Measurements from ENCODE around the gene LSM6. TPM values are rescaled to one million over a fixed set of nuclear protein-coding genes. Genes with fewer than 3 reads are reported as not detected.

LSM6 gene
- total RNA-seq, 1 experiment from 2014 or later = 76.3 TPM

DNA sequence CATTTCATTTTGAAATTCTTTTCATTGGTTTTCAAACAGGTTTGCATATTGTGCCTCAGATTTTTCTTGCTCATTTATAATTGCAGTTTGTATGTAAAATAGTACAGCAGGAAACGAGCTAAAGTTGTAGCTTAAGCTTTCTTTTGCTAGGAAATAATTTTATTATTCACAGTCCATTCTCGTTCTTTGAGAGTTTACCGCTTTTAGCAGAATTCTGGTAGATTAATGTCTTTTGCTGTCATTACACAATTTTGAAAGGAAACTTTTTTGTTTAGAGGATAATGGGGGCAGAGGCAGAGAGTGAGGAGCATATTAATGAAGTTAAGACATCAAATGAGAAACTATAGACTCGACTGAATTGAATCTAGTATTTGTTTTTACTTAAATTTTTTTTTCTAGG lies 10.5 kb downstream of the LSM6 start:
- BruUV-seq (replicated peaks) = no TSS peak
- Histone ChIP-seq H3K4me3 (ENCODE audit: low read length) (no peak overlapping the region), H3K9ac (ENCODE audit: low read length) (no peak overlapping the region), H3K4me1 (ENCODE audit: insufficient read depth, low read length) (no peaks in the 10 kb centered on the region), H3K79me2 (ENCODE audit: low read length) (peaks cover 16% of the 10 kb centered on the region), H3K9me3 (ENCODE audit: low read length) (no peaks in the 10 kb centered on the region), H3K27ac (ENCODE audit: low read length) (no peak overlapping the region), H4K20me1 (ENCODE audit: low read length) (no peaks in the 10 kb centered on the region), H3F3A (ENCODE audit: low read length, unreplicated experiment) (no peaks in the 10 kb centered on the region), H3K27me3 (ENCODE audit: low read length) (no peaks in the 10 kb centered on the region), H3K4me2 (ENCODE audit: low read length) (no peak overlapping the region), H3K36me3 (ENCODE audit: low read depth, low read length) (peaks cover 35% of the 10 kb centered on the region), H3K9me2 (replicated peaks; ENCODE audit: low read length) (no peaks in the 10 kb centered on the region), H2AFZ (ENCODE audit: low read length) (no peak overlapping the region)
- ChIA-PET POLR2A (ENCODE audit: unreplicated experiment) (no interaction called here), CTCF (no interaction called here)
- no peak for DNase-seq
- TF ChIP-seq, protein P1, sequence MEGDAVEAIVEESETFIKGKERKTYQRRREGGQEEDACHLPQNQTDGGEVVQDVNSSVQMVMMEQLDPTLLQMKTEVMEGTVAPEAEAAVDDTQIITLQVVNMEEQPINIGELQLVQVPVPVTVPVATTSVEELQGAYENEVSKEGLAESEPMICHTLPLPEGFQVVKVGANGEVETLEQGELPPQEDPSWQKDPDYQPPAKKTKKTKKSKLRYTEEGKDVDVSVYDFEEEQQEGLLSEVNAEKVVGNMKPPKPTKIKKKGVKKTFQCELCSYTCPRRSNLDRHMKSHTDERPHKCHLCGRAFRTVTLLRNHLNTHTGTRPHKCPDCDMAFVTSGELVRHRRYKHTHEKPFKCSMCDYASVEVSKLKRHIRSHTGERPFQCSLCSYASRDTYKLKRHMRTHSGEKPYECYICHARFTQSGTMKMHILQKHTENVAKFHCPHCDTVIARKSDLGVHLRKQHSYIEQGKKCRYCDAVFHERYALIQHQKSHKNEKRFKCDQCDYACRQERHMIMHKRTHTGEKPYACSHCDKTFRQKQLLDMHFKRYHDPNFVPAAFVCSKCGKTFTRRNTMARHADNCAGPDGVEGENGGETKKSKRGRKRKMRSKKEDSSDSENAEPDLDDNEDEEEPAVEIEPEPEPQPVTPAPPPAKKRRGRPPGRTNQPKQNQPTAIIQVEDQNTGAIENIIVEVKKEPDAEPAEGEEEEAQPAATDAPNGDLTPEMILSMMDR (conservative IDR thresholded peaks at IDR 0.05; ENCODE audit: low read depth, low read length) = no peak
- TF ChIP-seq EZH2phosphoT487 (IDR thresholded peaks at IDR 0.05; ENCODE audit: borderline replicate concordance, low read length) (no peak), EZH2 (IDR thresholded peaks at IDR 0.05; ENCODE audit: low read length, unreplicated experiment) (no peak)
- no peak for ATAC-seq
- intact Hi-C loops (cut with micrococcal nuclease) = no loop called here

- H3K4me2 ChIP-seq (ENCODE audit: low read length) = no peak overlapping the region
- POLR2A ChIA-PET (ENCODE audit: unreplicated experiment) = no interaction called here
- TF ChIP-seq EZH2phosphoT487 (IDR thresholded peaks at IDR 0.05; ENCODE audit: borderline replicate concordance, low read length) = no peak
- no peak for TF ChIP-seq EZH2 (IDR thresholded peaks at IDR 0.05; ENCODE audit: low read length, unreplicated experiment)
- TF ChIP-seq, protein P1 (conservative IDR thresholded peaks at IDR 0.05; ENCODE audit: low read depth, low read length) = no peak
Observed at GRCh38 chr4:146186596-146186995, 11.1 kb downstream of the LSM6 start.

DNA sequence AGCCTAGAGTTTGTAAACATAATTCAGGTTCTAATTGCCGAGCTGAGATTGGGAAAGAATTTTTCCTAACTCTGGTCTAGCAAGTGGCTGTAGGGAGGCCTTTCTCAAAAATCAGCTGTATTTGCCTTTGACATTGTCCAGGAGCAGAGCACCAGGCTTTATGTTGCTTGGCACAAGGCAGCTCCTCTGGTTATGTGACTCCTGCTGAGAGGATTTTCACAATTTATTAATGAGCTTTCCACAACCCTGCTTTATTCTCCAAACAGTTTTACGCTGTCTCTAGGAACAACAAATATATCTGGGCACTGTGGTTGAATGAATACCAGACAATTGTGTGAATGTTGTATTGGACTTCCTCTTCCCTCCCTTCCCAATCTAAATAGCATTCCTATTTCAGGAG lies 14.9 kb downstream of the LSM6 start:
- Histone ChIP-seq H3K4me1 (ENCODE audit: insufficient read depth, low read length) (no peaks in the 10 kb centered on the region), H2AFZ (ENCODE audit: low read length) (no peak overlapping the region), H3K9ac (ENCODE audit: low read length) (no peak overlapping the region), H3K4me3 (ENCODE audit: low read length) (no peak overlapping the region), H3K27ac (ENCODE audit: low read length) (no peak overlapping the region), H3F3A (ENCODE audit: low read length, unreplicated experiment) (no peaks in the 10 kb centered on the region), H3K36me3 (ENCODE audit: low read depth, low read length) (peaks cover 33% of the 10 kb centered on the region), H3K79me2 (ENCODE audit: low read length) (no peaks in the 10 kb centered on the region), H3K27me3 (ENCODE audit: low read length) (no peaks in the 10 kb centered on the region), H4K20me1 (ENCODE audit: low read length) (no peaks in the 10 kb centered on the region), H3K4me2 (ENCODE audit: low read length) (no peak overlapping the region), H3K9me3 (ENCODE audit: low read length) (no peaks in the 10 kb centered on the region), H3K9me2 (replicated peaks; ENCODE audit: low read length) (no peaks in the 10 kb centered on the region)
- ChIA-PET CTCF (no interaction called here), POLR2A (ENCODE audit: unreplicated experiment) (no interaction called here)
- intact Hi-C loops (cut with micrococcal nuclease) = no loop called here
- ATAC-seq (no peak), DNase-seq (no peak)
- no peak for TF ChIP-seq EZH2phosphoT487 (IDR thresholded peaks at IDR 0.05; ENCODE audit: borderline replicate concordance, low read length)
- TF ChIP-seq, protein P1 (conservative IDR thresholded peaks at IDR 0.05; ENCODE audit: low read depth, low read length) = no peak
- no peak for TF ChIP-seq EZH2 (IDR thresholded peaks at IDR 0.05; ENCODE audit: low read length, unreplicated experiment)
- BruUV-seq (replicated peaks) = no TSS peak

More at GRCh38 chr4:146186596-146186995, 11.1 kb downstream of the LSM6 start:
- no peaks in the 10 kb centered on the region for H3F3A ChIP-seq (ENCODE audit: low read length, unreplicated experiment)
- no peaks in the 10 kb centered on the region for H3K27me3 ChIP-seq (ENCODE audit: low read length)
- H3K36me3 ChIP-seq (ENCODE audit: low read depth, low read length) = peaks cover 38% of the 10 kb centered on the region
- no peaks in the 10 kb centered on the region for H3K4me1 ChIP-seq (ENCODE audit: insufficient read depth, low read length)
- no peak overlapping the region for H3K4me3 ChIP-seq (ENCODE audit: low read length)
- no peak overlapping the region for H3K27ac ChIP-seq (ENCODE audit: low read length)
- BruUV-seq (replicated peaks) = no TSS peak
- intact Hi-C loops (cut with micrococcal nuclease) = no loop called here
- peaks cover 10% of the 10 kb centered on the region for H3K79me2 ChIP-seq (ENCODE audit: low read length)
- no peak overlapping the region for H3K9ac ChIP-seq (ENCODE audit: low read length)
- no peaks in the 10 kb centered on the region for H3K9me2 ChIP-seq (replicated peaks; ENCODE audit: low read length)
- DNase-seq (no peak), ATAC-seq (no peak)
- H3K9me3 ChIP-seq (ENCODE audit: low read length) = no peaks in the 10 kb centered on the region
- CTCF ChIA-PET = no interaction called here
- no peaks in the 10 kb centered on the region for H4K20me1 ChIP-seq (ENCODE audit: low read length)
- H2AFZ ChIP-seq (ENCODE audit: low read length) = no peak overlapping the region
